OCI-LY7 (cell line): Measurements from ENCODE around the gene TUBE1.

Source experiments
- EZH2phosphoT487 ChIP-seq: fragments of 200-600 bp; sonication (generic); IDR thresholded peaks from 2 replicates; pipeline ENCODE4 v1.6.1; 2018; ENCODE audit warnings: low read depth, borderline replicate concordance, mild to moderate bottlenecking, mixed run types, antibody characterized with exemption, low read length, moderate library complexity, mixed read lengths
- TF ChIP-seq, protein P1 (sequence below): fragments of 200-600 bp; sonication (generic); conservative IDR thresholded peaks from 2 replicates; pipeline ENCODE4 v1.5.1; 2014; ENCODE audit warnings: mild to moderate bottlenecking, antibody characterized with exemption, low read length, moderate library complexity, mixed read lengths

DNA sequence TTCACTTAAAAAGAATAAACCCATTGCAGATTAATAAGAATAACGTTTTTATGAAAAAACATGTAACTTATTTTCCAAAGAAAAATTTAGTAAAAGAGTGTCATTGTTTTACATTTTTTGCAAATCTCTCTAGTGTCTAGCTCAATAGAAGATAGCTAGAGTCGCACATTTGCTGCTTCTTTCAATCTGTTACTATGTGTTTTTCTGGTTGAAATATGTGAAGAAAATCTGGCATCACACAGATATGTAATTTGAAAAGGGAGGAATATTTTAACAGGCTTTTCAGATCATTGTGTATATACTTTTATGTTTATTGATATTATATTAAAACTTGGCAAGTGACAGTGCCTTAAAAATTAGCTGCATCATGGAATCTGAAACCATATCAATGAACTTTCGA is 24.3 kb downstream of the TUBE1 start:
- TF ChIP-seq, protein P1, sequence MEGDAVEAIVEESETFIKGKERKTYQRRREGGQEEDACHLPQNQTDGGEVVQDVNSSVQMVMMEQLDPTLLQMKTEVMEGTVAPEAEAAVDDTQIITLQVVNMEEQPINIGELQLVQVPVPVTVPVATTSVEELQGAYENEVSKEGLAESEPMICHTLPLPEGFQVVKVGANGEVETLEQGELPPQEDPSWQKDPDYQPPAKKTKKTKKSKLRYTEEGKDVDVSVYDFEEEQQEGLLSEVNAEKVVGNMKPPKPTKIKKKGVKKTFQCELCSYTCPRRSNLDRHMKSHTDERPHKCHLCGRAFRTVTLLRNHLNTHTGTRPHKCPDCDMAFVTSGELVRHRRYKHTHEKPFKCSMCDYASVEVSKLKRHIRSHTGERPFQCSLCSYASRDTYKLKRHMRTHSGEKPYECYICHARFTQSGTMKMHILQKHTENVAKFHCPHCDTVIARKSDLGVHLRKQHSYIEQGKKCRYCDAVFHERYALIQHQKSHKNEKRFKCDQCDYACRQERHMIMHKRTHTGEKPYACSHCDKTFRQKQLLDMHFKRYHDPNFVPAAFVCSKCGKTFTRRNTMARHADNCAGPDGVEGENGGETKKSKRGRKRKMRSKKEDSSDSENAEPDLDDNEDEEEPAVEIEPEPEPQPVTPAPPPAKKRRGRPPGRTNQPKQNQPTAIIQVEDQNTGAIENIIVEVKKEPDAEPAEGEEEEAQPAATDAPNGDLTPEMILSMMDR: no peak
- TF ChIP-seq EZH2phosphoT487: no peak
